Panc1 (cell line): ENCODE data around the gene ADA.

Experiments used
- POLR2AphosphoS5 ChIP-seq: IDR thresholded peaks from 2 replicates; pipeline ENCODE4 v1.6.1; 2012; ENCODE audit warnings: mild to moderate bottlenecking, low read depth, low read length, moderate library complexity
- REST ChIP-seq, 2 experiments: IDR thresholded peaks; 2 replicates each; pipeline ENCODE4 v1.6.1; 2011 to 2012; ENCODE audit warnings: low read depth in 2 of 2, control low read depth in 1 of 2, low read length in 1 of 2, mild to moderate bottlenecking in 1 of 2, moderate library complexity in 1 of 2; ENCODE audit not compliant: insufficient read depth in 1 of 2
- TF ChIP-seq, protein P1 (sequence below): fragments of 450-650 bp; IDR thresholded peaks from 2 replicates; pipeline ENCODE4 v1.5.1; 2017; ENCODE audit warnings: mild to moderate bottlenecking

DNA sequence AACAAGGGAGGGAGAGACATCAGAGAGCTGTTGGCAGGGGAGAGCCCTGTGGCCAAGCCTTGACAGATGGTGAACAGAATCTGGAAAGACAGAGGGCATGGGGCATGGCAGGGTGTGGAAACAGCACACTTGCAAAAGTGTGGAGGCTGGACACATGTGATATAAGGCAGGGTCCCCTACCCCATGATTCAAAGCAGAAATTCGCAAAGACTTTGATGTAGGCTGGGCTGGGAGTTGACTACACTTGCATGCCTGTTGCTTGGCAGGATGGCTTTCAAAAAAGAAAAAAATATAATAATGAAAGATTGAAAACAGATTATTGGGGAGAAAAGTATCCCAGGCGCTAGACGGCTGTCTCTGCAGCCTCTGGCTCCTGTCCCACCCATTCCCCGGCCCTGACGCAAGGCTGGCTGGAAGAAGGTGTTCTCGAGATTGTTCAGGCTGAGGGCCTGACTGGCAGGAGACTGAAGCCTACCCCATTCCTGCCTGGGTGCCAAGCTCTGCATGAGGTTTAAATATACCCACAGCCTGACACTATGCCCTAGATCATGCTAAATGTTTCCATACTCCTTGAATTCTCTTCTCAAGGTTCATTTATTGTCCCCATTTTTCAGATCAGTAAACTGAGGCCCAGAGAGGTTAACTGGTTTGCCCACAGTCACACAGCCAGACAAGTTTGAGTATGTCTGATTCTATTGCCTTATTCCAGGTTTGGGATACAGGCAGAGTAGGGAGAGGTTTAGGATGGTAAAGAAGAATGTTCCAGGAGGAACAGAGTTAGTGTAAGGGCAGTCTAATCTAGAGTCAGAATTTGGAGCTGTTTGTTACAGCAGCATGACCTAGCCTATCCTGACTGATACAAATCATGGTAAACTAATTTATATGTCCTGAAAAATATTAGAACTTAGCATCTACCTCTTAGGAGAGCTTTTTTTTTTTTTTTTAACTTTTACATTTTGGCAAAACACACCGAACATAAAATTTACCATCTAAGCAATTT is 40.2 kb upstream of the ADA start:
- TF ChIP-seq, protein P1, sequence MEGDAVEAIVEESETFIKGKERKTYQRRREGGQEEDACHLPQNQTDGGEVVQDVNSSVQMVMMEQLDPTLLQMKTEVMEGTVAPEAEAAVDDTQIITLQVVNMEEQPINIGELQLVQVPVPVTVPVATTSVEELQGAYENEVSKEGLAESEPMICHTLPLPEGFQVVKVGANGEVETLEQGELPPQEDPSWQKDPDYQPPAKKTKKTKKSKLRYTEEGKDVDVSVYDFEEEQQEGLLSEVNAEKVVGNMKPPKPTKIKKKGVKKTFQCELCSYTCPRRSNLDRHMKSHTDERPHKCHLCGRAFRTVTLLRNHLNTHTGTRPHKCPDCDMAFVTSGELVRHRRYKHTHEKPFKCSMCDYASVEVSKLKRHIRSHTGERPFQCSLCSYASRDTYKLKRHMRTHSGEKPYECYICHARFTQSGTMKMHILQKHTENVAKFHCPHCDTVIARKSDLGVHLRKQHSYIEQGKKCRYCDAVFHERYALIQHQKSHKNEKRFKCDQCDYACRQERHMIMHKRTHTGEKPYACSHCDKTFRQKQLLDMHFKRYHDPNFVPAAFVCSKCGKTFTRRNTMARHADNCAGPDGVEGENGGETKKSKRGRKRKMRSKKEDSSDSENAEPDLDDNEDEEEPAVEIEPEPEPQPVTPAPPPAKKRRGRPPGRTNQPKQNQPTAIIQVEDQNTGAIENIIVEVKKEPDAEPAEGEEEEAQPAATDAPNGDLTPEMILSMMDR: no peak
- TF ChIP-seq POLR2AphosphoS5 (no peak), REST (IDR thresholded peaks at IDR 0.05; ENCODE audit: insufficient read depth in 1 of 2, low read depth in 2 of 2, low read length in 1 of 2) (no peak)
